Mucosa of descending colon (tissue), 3 donors: ENCODE data around the gene HOXA3. TPM values are rescaled to one million over a fixed set of nuclear protein-coding genes. Genes with fewer than 3 reads are reported as not detected.

Source experiments
- ATAC-seq: fragments of 200-7000 bp; cut with Tn5 transposase; one replicate; pipeline ENCODE4 v1.9.1; 2020; ENCODE audit warnings: mild to moderate bottlenecking, moderate library complexity
- DNase-seq, 3 donors: peaks; one replicate each; pipeline ENCODE4 v3.0.0-alpha.2; 2020
- H3K36me3 ChIP-seq: fragments of 200-600 bp; one replicate; pipeline ENCODE4 v1.8.0; 2021; ENCODE audit warnings: low read depth, mild to moderate bottlenecking
- H3K4me1 ChIP-seq: fragments of 200-600 bp; one replicate; pipeline ENCODE4 v1.8.0; 2021; ENCODE audit warnings: low read depth, mild to moderate bottlenecking
- H3K4me3 ChIP-seq: fragments of 200-600 bp; one replicate; pipeline ENCODE4 v1.8.0; 2021; ENCODE audit warnings: mild to moderate bottlenecking
- H3K9me3 ChIP-seq: fragments of 200-600 bp; one replicate; pipeline ENCODE4 v1.8.0; 2021; ENCODE audit warnings: mild to moderate bottlenecking
- CTCF ChIP-seq: fragments of 200-600 bp; IDR thresholded peaks from one replicate; pipeline ENCODE4 v1.8.0; 2022; ENCODE audit warnings: antibody characterized with exemption, mild to moderate bottlenecking
- intact Hi-C, 2 donors: fragments of 100-400 bp; cut with DNase I in 1 of 2; cut with micrococcal nuclease in 1 of 2; formaldehyde crosslinking; loops; one replicate each; pipeline versions ENCODE4 v1.11.0 to v1.11.1; 2022; cut with DNase I, micrococcal nuclease
- total RNA-seq, 3 donors: library from RNA; stranded (reverse); fragmentation: NEBNext Ultra II Directional in 2 of 3; extraction: Animal tissue kit (Norgen Biotek cat#: 25700) in 2 of 3; gene quantifications; one replicate each; pipeline versions ENCODE4 v1.2.1 to v1.2.4, GENCODE V29; 2021 to 2023
- donor health status: DM: no; HTN: no; CAD: no; lungs with moderate emphysema.
- donor health status: DM: no; HTN: no; CAD: no.
- donor health status: DM: no; HTN: yes; CAD: no.

Gene HOXA3
- total RNA-seq, 3 donors from 2014 or later = 19.9 to 38.1 (median 20.5) TPM

DNA sequence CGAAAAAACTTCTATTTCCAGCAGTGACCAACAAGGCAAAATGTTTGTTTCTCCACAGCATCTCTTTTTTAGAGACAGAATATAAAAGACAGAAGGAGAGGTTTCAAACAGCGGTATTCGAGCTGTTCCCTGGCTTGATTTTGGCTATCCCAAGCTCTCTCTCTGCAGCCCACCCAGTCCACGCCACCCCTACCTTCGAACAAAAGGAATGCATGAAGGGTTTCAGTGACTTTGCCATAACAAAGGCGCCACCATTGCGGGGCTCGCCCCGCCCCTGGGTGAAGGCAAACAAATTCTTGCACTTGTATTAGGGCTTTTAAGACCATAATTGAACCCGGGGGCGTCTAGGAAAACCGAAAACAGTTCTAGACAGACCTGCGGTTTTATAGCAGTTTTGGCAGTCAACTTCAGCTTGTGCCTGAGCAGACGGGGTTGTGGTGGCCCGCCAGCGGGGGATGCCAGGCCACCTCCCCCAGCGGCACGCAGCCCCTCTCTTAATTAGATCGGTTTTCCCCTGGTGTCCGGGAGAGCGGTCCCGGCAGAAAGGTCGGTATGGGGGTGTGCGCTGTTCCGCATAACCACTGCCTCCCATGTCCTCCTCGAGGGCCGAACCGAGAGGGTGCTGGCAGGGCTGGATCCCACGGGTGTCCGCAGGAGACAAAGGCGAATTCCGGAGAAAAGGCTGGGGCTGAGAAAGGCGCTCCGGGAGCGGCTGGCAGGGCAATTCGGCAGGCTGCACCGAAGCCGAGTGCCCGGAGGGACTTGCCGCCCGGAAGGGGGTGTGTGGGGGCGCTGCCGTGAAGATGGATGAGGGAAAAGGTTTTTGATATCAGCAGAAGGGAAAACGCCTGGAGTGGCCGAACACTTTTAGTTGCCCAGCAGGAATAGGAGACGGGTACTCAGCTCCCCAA, 35.3 kb upstream of the HOXA3 start:
- intact Hi-C loops = no loop called here
- no peak for TF ChIP-seq CTCF
- peak in 2 of 3 donors; percentile 50 to 59 for DNase-seq
- Histone ChIP-seq H3K9me3 (no peaks in the 10 kb centered on the region), H3K36me3 (no peaks in the 10 kb centered on the region), H3K4me1 (peaks cover 49% of the 10 kb centered on the region), H3K4me3 (peak overlapping the region; percentile 13)
- ATAC-seq = no peak

DNA sequence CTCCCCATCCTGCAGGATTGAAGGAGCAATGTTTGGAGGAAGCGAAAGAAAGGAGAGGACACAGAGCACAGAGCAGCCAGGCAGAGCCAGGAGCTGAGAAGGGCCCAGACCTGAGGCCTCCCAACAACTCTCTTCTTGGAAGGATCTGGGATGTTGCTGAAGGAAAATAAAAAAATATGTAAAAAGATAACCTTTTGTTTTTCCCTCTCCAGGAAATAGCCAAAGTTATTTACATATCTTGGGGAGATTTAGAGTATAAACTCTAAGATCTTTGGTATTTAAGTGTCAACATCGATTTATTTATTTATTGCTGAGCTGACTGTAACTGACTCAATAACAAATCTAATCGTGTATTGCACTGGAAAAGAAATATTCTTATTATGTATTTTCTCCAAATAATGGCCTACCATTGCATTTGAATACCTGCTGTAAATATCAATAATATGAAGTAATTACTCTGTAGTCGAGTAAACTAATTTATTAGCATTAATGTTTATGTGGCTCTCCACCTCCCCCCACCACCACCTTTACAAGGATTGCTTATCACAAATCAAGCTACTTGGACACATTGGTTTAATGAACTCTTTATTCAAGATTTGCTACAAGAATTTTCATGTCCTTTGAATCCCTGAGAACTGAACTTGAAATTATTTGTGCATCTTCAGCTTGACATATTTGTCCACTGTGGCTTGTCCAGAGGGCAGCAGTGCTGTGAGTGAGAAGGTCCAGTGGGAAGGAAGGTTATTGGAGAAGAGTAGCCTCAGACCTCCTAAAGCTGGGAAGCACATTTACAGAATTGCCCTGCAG, 34.5 kb upstream of the HOXA3 start:
- ATAC-seq (no peak), DNase-seq (peak in 2 of 3 donors; percentile 33)
- Histone ChIP-seq H3K4me3 (no peak overlapping the region), H3K4me1 (peaks cover 55% of the 10 kb centered on the region), H3K36me3 (no peaks in the 10 kb centered on the region), H3K9me3 (no peaks in the 10 kb centered on the region)
- intact Hi-C loops = no loop called here
- no peak for TF ChIP-seq CTCF

- H3K4me3 ChIP-seq = peak overlapping the region; percentile 26
- TF ChIP-seq CTCF = no peak
- no peaks in the 10 kb centered on the region for H3K9me3 ChIP-seq
- intact Hi-C loops = no loop called here
- no peaks in the 10 kb centered on the region for H3K36me3 ChIP-seq
- ATAC-seq (peak; percentile 0), DNase-seq (peak in 2 of 3 donors; percentile 54 to 56)
- H3K4me1 ChIP-seq = peaks cover 49% of the 10 kb centered on the region
Measured at GRCh38 chr7:27185854-27186667, 33.7 kb upstream of the HOXA3 start.

DNA sequence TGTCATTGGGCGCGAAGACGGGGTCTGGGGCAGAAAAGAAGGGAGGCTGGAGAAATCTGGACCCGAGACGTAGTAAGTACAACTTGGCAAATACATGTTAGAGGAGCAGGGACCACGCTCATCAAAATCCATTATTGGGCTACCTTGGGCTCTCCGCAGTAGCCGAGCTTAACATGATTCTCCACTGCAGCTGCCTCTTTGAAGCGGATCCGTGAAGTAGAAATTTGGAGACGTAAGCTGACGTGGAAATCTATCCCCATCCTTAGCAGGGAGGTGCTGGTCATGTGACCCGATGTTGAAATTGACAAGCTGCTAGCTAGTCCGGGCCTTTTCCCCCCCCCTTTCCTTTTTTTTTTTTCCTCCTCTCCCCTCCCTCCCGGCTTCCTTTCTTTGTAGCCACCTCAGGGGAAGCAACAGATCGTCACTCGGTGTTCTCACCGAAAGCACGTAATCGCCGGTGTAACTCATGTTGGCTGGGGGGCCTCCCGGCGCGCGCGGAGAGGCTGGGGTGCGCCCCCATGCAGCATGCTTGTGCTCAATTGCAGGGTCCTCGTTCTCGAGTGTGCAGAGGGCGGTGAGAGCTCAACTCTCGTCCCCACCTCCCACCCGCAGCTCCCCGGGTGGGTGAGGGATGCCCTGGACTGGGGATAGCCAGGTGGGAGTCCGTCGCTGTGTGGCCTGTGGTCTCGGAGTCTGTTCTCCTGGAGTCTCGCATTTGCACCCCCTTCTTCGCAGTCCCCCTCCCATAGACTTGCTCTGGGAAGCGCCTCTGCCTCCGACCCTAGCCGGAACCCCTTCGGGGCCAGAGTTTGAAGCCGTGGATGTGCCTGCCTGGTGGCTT, 32.9 kb upstream of the HOXA3 start, which contains the start of gene HOXA11:
TSS of gene HOXA11 (minus strand) at position 220 of the 841 bp plus-strand sequence. CDS start at position 132, 88 bp downstream.
- intact Hi-C loops = no loop called here
- DNase-seq = peak; percentile 69 to 89 (median 78)
- Histone ChIP-seq H3K36me3 (no peaks in the 10 kb centered on the region), H3K9me3 (no peaks in the 10 kb centered on the region), H3K4me3 (peak within 1 kb of the TSS; percentile 50), H3K4me1 (peaks cover 45% of the 10 kb centered on the region)
- peak; percentile 63 for ATAC-seq
- TF ChIP-seq CTCF = no peak
